IMR-90 (cell line): ENCODE results near the gene COL1A1. TPM values are rescaled to one million over a fixed set of nuclear protein-coding genes. Genes with fewer than 3 reads are reported as not detected.
A peak's percentile ranks its signal among the peaks of the same experiment; 100 is the strongest.

Experiments
- ATAC-seq: fragments of 200-7000 bp; cut with Tn5 transposase; 2 replicates; pipeline ENCODE4 v1.9.1; 2020; ENCODE audit warnings: low read depth, mild to moderate bottlenecking, moderate library complexity
- BruUV-seq: library from RNA; stranded (reverse); fragments of 400-500 nt; replicated peaks from 2 replicates; lab custom pipeline; 2021; lab: Mats Ljungman, UMichigan
- CTCF ChIA-PET: fragments of 300-600 bp; formaldehyde crosslinking; extraction: SDS; loops from one replicate; lab custom pipeline; 2021; ENCODE audit warnings: antibody characterized with exemption; lab: Yijun Ruan, JAX
- POLR2A ChIA-PET: fragments of 300-600 bp; sonication (Branson Sonifier 250); formaldehyde crosslinking; loops from one replicate; lab custom pipeline; 2022; ENCODE audit warnings: antibody characterized with exemption; ENCODE audit not compliant: unreplicated experiment; lab: Charles Lee
- DNase-seq: peaks from one replicate; pipeline ENCODE4 v3.0.0; 2013
- H2AFZ ChIP-seq: replicated peaks from 2 replicates; pipeline ENCODE3; 2013; ENCODE audit warnings: low read length, mild to moderate bottlenecking; ENCODE audit not compliant: poor library complexity
- H2AK5ac ChIP-seq: 2 replicates; pipeline ENCODE4 v1.6.1; 2013; ENCODE audit warnings: low read depth, low read length, inconsistent platforms
- H2AK9ac ChIP-seq: replicated peaks from 2 replicates; pipeline ENCODE3; 2013; ENCODE audit warnings: mild to moderate bottlenecking, low read depth, low read length, moderate library complexity; ENCODE audit not compliant: poor library complexity
- H2BK120ac ChIP-seq: 2 replicates; pipeline ENCODE4 v1.6.1; 2013; ENCODE audit warnings: low read depth, low read length, inconsistent platforms
- H2BK15ac ChIP-seq: 3 replicates; pipeline ENCODE4 v1.6.1; 2013; ENCODE audit warnings: low read depth, low read length, inconsistent platforms
- H2BK20ac ChIP-seq: 2 replicates; pipeline ENCODE4 v1.6.1; 2013; ENCODE audit warnings: low read depth, mild to moderate bottlenecking, inconsistent platforms, low read length, moderate library complexity
- H2BK5ac ChIP-seq: 2 replicates; pipeline ENCODE4 v1.6.1; 2013; ENCODE audit warnings: mild to moderate bottlenecking, low read depth, low read length, inconsistent platforms; ENCODE audit not compliant: poor library complexity, severe bottlenecking
- H3K14ac ChIP-seq: replicated peaks from 2 replicates; pipeline ENCODE4 v1.6.1; 2013; ENCODE audit warnings: low read depth, low read length, inconsistent platforms
- H3K18ac ChIP-seq: 2 replicates; pipeline ENCODE4 v1.6.1; 2013; ENCODE audit warnings: low read depth, low read length, control low read depth
- H3K23ac ChIP-seq: 2 replicates; pipeline ENCODE4 v1.6.1; 2013; ENCODE audit warnings: low read depth, low read length, inconsistent platforms
- H3K27ac ChIP-seq: 2 replicates; pipeline ENCODE4 v1.5.1; 2013; ENCODE audit warnings: mild to moderate bottlenecking, control low read depth, low read length; ENCODE audit not compliant: insufficient read depth
- H3K27me3 ChIP-seq: 2 replicates; pipeline ENCODE4 v1.6.1; 2013; ENCODE audit warnings: low read length; ENCODE audit not compliant: control insufficient read depth, insufficient read depth
- H3K36me3 ChIP-seq: 2 replicates; pipeline ENCODE4 v1.6.1; 2013; ENCODE audit warnings: low read length, mixed read lengths; ENCODE audit not compliant: control insufficient read depth, insufficient read depth
- H3K4ac ChIP-seq: 2 replicates; pipeline ENCODE4 v1.6.1; 2013; ENCODE audit warnings: low read depth, low read length, inconsistent platforms
- H3K4me1 ChIP-seq: 2 replicates; pipeline ENCODE4 v1.6.1; 2013; ENCODE audit warnings: low read length, mixed read lengths; ENCODE audit not compliant: control insufficient read depth, insufficient read depth
- H3K4me2 ChIP-seq: 2 replicates; pipeline ENCODE4 v1.6.1; 2013; ENCODE audit warnings: low read depth, mild to moderate bottlenecking, control low read depth, low read length, moderate library complexity
- H3K4me3 ChIP-seq: 2 replicates; pipeline ENCODE4 v1.5.1; 2013; ENCODE audit warnings: low read depth, mild to moderate bottlenecking, control low read depth, low read length, moderate library complexity; ENCODE audit not compliant: insufficient read depth
- H3K56ac ChIP-seq: 2 replicates; pipeline ENCODE4 v1.6.1; 2013; ENCODE audit warnings: low read length, inconsistent platforms; ENCODE audit not compliant: insufficient read depth; ENCODE audit errors: extremely low read depth
- H3K79me1 ChIP-seq, 2 experiments: 2 replicates each; pipeline ENCODE4 v1.6.1; 2013; ENCODE audit warnings: low read length in 2 of 2, inconsistent platforms in 1 of 2, low read depth in 1 of 2
- H3K9ac ChIP-seq: 2 replicates; pipeline ENCODE4 v1.6.1; 2013; ENCODE audit warnings: low read depth, low read length, control low read depth
- H3K9me1 ChIP-seq: 2 replicates; pipeline ENCODE4 v1.6.1; 2013; ENCODE audit warnings: low read length, inconsistent platforms; ENCODE audit not compliant: insufficient read depth
- H3K9me3 ChIP-seq: 2 replicates; pipeline ENCODE4 v1.6.1; 2013; ENCODE audit warnings: low read length; ENCODE audit not compliant: control insufficient read depth, insufficient read depth
- H4K20me1 ChIP-seq: 2 replicates; pipeline ENCODE4 v1.6.1; 2013; ENCODE audit warnings: low read length, inconsistent platforms; ENCODE audit not compliant: insufficient read depth
- H4K5ac ChIP-seq: 2 replicates; pipeline ENCODE4 v1.6.1; 2013; ENCODE audit warnings: mild to moderate bottlenecking, low read depth, low read length, control low read depth
- H4K8ac ChIP-seq, 2 experiments: 2 replicates each; pipeline ENCODE4 v1.6.1; 2013; ENCODE audit warnings: low read depth in 2 of 2, low read length in 2 of 2, control low read depth in 1 of 2, inconsistent platforms in 1 of 2
- H4K91ac ChIP-seq: 2 replicates; pipeline ENCODE4 v1.6.1; 2013; ENCODE audit warnings: low read depth, low read length, inconsistent platforms; ENCODE audit not compliant: insufficient read depth
- BHLHE40 ChIP-seq: fragments of 150-350 bp; IDR thresholded peaks from 2 replicates; pipeline ENCODE4 v1.6.1; 2016; ENCODE audit warnings: mild to moderate bottlenecking, low read depth, low read length
- CEBPB ChIP-seq: IDR thresholded peaks from 2 replicates; pipeline ENCODE4 v1.6.1; 2012; ENCODE audit warnings: low read depth, low read length, improper control_type of control experiment
- CHD1 ChIP-seq: IDR thresholded peaks from 2 replicates; pipeline ENCODE4 v1.6.1; 2012; ENCODE audit warnings: low read depth, low read length, improper control_type of control experiment
- CTCF ChIP-seq: conservative IDR thresholded peaks from 2 replicates; pipeline ENCODE4 v1.5.1; 2012; ENCODE audit warnings: mild to moderate bottlenecking, low read depth, low read length, improper control_type of control experiment
- FOS ChIP-seq: fragments of 150-350 bp; IDR thresholded peaks from 2 replicates; pipeline ENCODE4 v1.6.1; 2016; ENCODE audit warnings: low read depth, low read length
- MAFK ChIP-seq: IDR thresholded peaks from 2 replicates; pipeline ENCODE4 v1.6.1; 2012; ENCODE audit warnings: low read depth, low read length, improper control_type of control experiment
- MAZ ChIP-seq: IDR thresholded peaks from 2 replicates; pipeline ENCODE4 v1.6.1; 2012; ENCODE audit warnings: low read depth, mild to moderate bottlenecking, low read length, improper control_type of control experiment, moderate library complexity, borderline replicate concordance
- MXI1 ChIP-seq: IDR thresholded peaks from 2 replicates; pipeline ENCODE4 v1.6.1; 2012; ENCODE audit warnings: low read depth, mild to moderate bottlenecking, low read length, moderate library complexity, borderline replicate concordance
- NFE2L2 ChIP-seq: fragments of 150-350 bp; IDR thresholded peaks from 2 replicates; pipeline ENCODE4 v1.6.1; 2016; ENCODE audit warnings: low read depth, mild to moderate bottlenecking, low read length
- RAD21 ChIP-seq: IDR thresholded peaks from 2 replicates; pipeline ENCODE4 v1.6.1; 2012; ENCODE audit warnings: low read length, improper control_type of control experiment
- RCOR1 ChIP-seq: IDR thresholded peaks from 2 replicates; pipeline ENCODE4 v1.6.1; 2012; ENCODE audit warnings: mild to moderate bottlenecking, low read length, improper control_type of control experiment; ENCODE audit not compliant: insufficient replicate concordance
- SMC3 ChIP-seq: fragments of 150-350 bp; IDR thresholded peaks from 2 replicates; pipeline ENCODE4 v1.6.1; 2016; ENCODE audit warnings: low read depth, mild to moderate bottlenecking, antibody characterized with exemption, low read length, moderate library complexity
- WGBS, 2 experiments: methylation state at CpG; one replicate each; pipeline versions ENCODE4 v1.1.5 to v1.1.7; 2013; ENCODE audit warnings: missing lambda C conversion rate in 2 of 2; ENCODE audit not compliant: insufficient read length in 1 of 2; ENCODE audit errors: extremely low coverage in 2 of 2; 5-methylcytosine and 5-hydroxymethylcytosine counted together
- dilution Hi-C: fragments of 300-500 bp; cut with HindIII; formaldehyde crosslinking; loops from one replicate; pipeline ENCODE4 v1.14.3; 2018; ENCODE audit warnings: low sequenced_read_pairs; ENCODE audit not compliant: unreplicated experiment
- in situ Hi-C: fragments of 300-500 bp; cut with MboI; formaldehyde crosslinking; loops from 3 replicates; pipeline ENCODE4 v1.14.3; 2019; ENCODE audit warnings: low sequenced_read_pairs, inconsistent platforms, mixed read lengths
- intact Hi-C: fragments of 100-400 bp; cut with micrococcal nuclease; formaldehyde crosslinking; loops from 2 replicates; pipeline ENCODE4 v1.10.0; 2022
- polyA plus RNA-seq, 3 experiments: library from polyadenylated mRNA; depleted of rRNA; stranded (reverse); fragments of >200 nt; gene quantifications; 2 replicates each; pipeline ENCODE4 v1.2.3, GENCODE V29; 2012; ENCODE audit warnings: low replicate concordance in 1 of 3
- total RNA-seq: library from RNA; depleted of rRNA; stranded (reverse); fragments of >200 nt; gene quantifications from 2 replicates; pipeline ENCODE4 v1.2.3, GENCODE V29; 2012
- TF ChIP-seq, protein P1 (sequence below): fragments of 150-350 bp; IDR thresholded peaks from 2 replicates; pipeline ENCODE4 v1.6.1; 2016; ENCODE audit warnings: low read depth, mild to moderate bottlenecking, low read length, moderate library complexity, borderline replicate concordance

COL1A1 gene
- total and polyA plus RNA-seq, 2 of the 4 experiments (the other 2 are of a cell fraction) = 2,180 to 4,350 TPM

DNA sequence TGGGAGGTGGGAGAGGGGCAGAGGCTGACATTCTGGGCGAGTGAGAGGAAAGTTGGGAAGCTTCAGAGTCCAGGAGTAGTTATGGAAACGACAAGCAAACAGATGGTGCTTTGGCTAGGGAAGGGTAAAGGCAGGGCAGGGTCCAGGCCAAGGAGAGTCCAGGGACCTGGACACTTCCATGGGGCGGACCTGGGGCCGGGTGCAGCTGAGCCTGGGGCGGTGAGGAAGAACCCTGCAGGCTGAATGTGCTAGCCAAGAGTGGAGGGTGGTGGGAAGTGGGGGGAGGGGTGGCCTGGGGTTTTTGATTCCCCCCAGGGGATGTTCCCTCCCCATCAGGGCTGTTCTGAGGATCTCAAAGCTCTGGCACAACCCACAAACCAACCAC is 53.6 kb downstream of the COL1A1 start:
- Histone ChIP-seq H2AFZ (no peak overlapping the region), H3K27me3 (no peaks in the 10 kb centered on the region), H2AK5ac (0 out of 2 replicates have a peak overlapping the region, but pooled peaks have one; percentile 65), H3K9me1 (peaks cover 7% of the 10 kb centered on the region), H3K36me3 (peaks cover 25% of the 10 kb centered on the region), H2BK120ac (no peak overlapping the region), H3K4me1 (peaks cover 27% of the 10 kb centered on the region), H3K18ac (no peak overlapping the region), H3K4me3 (peak overlapping the region; percentile 86), H2BK20ac (no peak overlapping the region), H4K91ac (no peak overlapping the region), H3K14ac (peak overlapping the region; percentile 57; the same call in 1 of the 2 replicates), H4K20me1 (peaks cover 61% of the 10 kb centered on the region), H3K9ac (peak overlapping the region; percentile 77), H2BK5ac (no peak overlapping the region), H3K27ac (peak overlapping the region; percentile 64), H3K4ac (peak overlapping the region; percentile 45), H4K8ac (no peak overlapping the region; a peak in 1 of 4 replicates), H4K5ac (no peak overlapping the region), H3K9me3 (no peaks in the 10 kb centered on the region), H3K23ac (peak overlapping the region; percentile 58; the same call in 1 of the 2 replicates), H2AK9ac (peak overlapping the region; percentile 91), H3K79me1 (peaks cover 9 to 69% of the 10 kb centered on the region in 2 experiments; a peak in 3 of 4 replicates), H3K56ac (peak overlapping the region; percentile 20; the same call in 1 of the 2 replicates), H3K4me2 (peak overlapping the region; percentile 96), H2BK15ac (no peak overlapping the region)
- CTCF ChIA-PET = interaction anchor here (0.5 to 1.8 kb wide), 3 partner anchors 15 to 145 kb away, joined by 3 to 4 read pairs (median 3); no protein-coding TSS in a partner anchor
- no peak for ATAC-seq
- POLR2A ChIA-PET = no interaction called here
- BruUV-seq = no TSS peak
- intact Hi-C loops = loop anchor here (2.0 kb wide), 1 partner anchor 53 kb away; the partner anchor contains the start of gene PDK2
- in situ Hi-C loops = no loop called here
- TF ChIP-seq CTCF (no peak), SMC3 (no peak), NFE2L2 (no peak), CHD1 (no peak), MAZ (no peak), RAD21 (no peak), RCOR1 (no peak), MXI1 (no peak), BHLHE40 (no peak), MAFK (no peak), CEBPB (no peak), FOS (no peak)
- TF ChIP-seq, protein P1, sequence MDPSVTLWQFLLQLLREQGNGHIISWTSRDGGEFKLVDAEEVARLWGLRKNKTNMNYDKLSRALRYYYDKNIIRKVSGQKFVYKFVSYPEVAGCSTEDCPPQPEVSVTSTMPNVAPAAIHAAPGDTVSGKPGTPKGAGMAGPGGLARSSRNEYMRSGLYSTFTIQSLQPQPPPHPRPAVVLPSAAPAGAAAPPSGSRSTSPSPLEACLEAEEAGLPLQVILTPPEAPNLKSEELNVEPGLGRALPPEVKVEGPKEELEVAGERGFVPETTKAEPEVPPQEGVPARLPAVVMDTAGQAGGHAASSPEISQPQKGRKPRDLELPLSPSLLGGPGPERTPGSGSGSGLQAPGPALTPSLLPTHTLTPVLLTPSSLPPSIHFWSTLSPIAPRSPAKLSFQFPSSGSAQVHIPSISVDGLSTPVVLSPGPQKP = no peak
- DNase-seq = no peak
- 10% methylated on average over 2 of the region's 5 CpGs; no CpG with 5 or more reads in 1 of the 2 experiments for WGBS, 2 experiments
- dilution Hi-C loops = no loop called here
